SK-N-SH treated with all-trans-retinoic acid at 6 μM for 48 hours (cell line): ENCODE results near the gene UBAP1.

ENCODE experiments used
- CREB5 ChIP-seq: fragments of 250-450 bp; sonication (Bioruptor Pico); IDR thresholded peaks from 2 replicates; pipeline ENCODE4 v1.5.1; 2020; ENCODE audit warnings: low read depth, mild to moderate bottlenecking, moderate library complexity
- CSRNP3 ChIP-seq: fragments of 250-450 bp; sonication (Bioruptor Pico); IDR thresholded peaks from 2 replicates; pipeline ENCODE4 v1.5.1; 2021; ENCODE audit warnings: mild to moderate bottlenecking, moderate library complexity
- ESRRG ChIP-seq: fragments of 250-450 bp; sonication (Bioruptor Pico); IDR thresholded peaks from 2 replicates; pipeline ENCODE4 v1.6.1; 2021; ENCODE audit warnings: mild to moderate bottlenecking
- ISL1 ChIP-seq: fragments of 250-450 bp; sonication (Bioruptor Pico); IDR thresholded peaks from 2 replicates; pipeline ENCODE4 v2.1.2; 2022; ENCODE audit warnings: mild to moderate bottlenecking, moderate library complexity
- OSR1 ChIP-seq: fragments of 250-450 bp; sonication (Bioruptor Pico); IDR thresholded peaks from 2 replicates; pipeline ENCODE4 v1.8.0; 2022; ENCODE audit warnings: moderate library complexity, mild to moderate bottlenecking, inconsistent platforms
- PPARA ChIP-seq: fragments of 250-450 bp; sonication (Bioruptor Pico); IDR thresholded peaks from 2 replicates; pipeline ENCODE4 v1.5.0; 2020; ENCODE audit warnings: mild to moderate bottlenecking, borderline replicate concordance
- TSHZ2 ChIP-seq: fragments of 250-450 bp; sonication (Bioruptor Pico); IDR thresholded peaks from 2 replicates; pipeline ENCODE4 v1.5.0; 2020; ENCODE audit warnings: mild to moderate bottlenecking, moderate library complexity
- ZFP30 ChIP-seq: fragments of 450-650 bp; formaldehyde crosslinking; IDR thresholded peaks from 2 replicates; pipeline ENCODE4 v1.5.0; 2022; ENCODE audit warnings: mild to moderate bottlenecking, moderate library complexity
- TF ChIP-seq, protein P1 (sequence below): fragments of 250-450 bp; sonication (Bioruptor Pico); IDR thresholded peaks from 2 replicates; pipeline ENCODE4 v1.8.0; 2020; ENCODE audit warnings: mild to moderate bottlenecking, moderate library complexity, borderline replicate concordance

GRCh38 chr9:34242830-34243229, 64.0 kb downstream of the UBAP1 start:
- no peak for TF ChIP-seq ZFP30 (CRISPR knock-in tag)
- TF ChIP-seq, protein P1, sequence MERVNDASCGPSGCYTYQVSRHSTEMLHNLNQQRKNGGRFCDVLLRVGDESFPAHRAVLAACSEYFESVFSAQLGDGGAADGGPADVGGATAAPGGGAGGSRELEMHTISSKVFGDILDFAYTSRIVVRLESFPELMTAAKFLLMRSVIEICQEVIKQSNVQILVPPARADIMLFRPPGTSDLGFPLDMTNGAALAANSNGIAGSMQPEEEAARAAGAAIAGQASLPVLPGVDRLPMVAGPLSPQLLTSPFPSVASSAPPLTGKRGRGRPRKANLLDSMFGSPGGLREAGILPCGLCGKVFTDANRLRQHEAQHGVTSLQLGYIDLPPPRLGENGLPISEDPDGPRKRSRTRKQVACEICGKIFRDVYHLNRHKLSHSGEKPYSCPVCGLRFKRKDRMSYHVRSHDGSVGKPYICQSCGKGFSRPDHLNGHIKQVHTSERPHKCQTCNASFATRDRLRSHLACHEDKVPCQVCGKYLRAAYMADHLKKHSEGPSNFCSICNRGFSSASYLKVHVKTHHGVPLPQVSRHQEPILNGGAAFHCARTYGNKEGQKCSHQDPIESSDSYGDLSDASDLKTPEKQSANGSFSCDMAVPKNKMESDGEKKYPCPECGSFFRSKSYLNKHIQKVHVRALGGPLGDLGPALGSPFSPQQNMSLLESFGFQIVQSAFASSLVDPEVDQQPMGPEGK (CRISPR knock-in tag) = no peak
- no peak for TF ChIP-seq PPARA (CRISPR knock-in tag)
- TF ChIP-seq TSHZ2 (CRISPR knock-in tag) = no peak
- TF ChIP-seq CREB5 (CRISPR knock-in tag) = no peak
- TF ChIP-seq ISL1 = no peak
- TF ChIP-seq ESRRG (CRISPR knock-in tag) = no peak
- TF ChIP-seq CSRNP3 = no peak
- no peak for TF ChIP-seq OSR1 (CRISPR knock-in tag)
